ENCODE data around the gene PNPLA1.

PNPLA1 gene

DNA sequence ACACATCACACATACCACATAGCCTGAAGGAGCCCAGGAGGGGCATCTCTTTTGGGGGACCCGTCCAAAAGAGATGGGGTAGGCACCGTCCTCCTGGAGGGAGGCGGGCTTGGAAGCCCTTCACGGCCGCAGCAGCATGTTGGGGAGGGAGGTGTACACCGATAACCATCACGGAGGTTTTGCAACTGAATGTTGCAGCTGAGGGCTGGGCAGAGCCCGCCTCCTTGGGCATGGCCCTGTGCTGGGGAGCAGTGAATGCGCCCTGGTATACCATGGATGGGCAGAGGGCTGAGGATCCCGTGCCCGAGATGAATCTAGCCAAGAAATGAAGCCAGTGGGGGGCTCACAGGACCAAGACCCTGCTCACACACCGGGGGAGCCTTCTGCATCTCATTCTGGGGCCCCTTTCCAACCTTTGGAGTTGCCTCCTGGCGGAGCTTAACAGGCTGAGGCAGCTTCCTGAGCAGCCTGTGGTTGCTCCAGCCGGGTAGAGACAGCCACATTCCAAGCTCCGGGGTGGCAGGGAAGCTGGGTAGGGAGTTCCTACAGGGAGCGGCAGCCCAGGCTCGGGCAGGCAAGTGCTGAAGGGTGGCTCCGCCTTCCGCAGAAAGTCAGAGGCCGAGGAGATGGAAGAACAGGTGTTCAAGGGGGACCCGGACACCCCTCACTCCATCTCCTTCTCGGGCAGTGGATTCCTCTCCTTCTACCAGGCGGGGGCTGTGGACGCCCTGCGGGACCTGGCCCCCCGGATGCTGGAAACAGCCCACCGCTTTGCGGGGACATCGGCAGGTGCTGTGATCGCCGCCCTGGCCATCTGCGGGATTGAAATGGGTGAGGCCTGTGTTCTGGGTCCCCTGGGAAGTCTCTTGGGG is at the start of gene PNPLA1:
TSS of gene PNPLA1 (plus strand) at position 227 of the 872 bp plus-strand sequence. CDS start at position 627, 400 bp downstream.
- no peak for DNase-seq

DNA sequence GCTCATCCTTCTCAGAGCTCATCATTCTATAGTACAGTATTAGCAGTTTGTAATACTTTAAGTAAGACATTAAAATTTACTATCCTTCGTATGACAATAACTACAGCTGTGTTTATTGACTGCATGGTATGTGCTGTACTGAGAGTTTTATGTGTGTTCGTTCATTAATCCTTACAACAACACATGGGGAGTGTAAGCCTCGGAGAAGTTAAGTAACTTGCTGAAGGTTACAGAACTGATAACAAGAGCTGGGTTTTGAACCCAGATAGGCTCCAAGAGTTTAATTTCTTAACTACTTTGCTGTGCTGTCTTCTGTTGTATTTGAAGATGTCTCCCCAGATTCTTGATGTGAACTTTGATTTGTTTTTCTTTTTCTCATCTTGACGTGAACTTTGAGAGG is 49.6 kb upstream of the PNPLA1 start:
- no peak for DNase-seq

DNA sequence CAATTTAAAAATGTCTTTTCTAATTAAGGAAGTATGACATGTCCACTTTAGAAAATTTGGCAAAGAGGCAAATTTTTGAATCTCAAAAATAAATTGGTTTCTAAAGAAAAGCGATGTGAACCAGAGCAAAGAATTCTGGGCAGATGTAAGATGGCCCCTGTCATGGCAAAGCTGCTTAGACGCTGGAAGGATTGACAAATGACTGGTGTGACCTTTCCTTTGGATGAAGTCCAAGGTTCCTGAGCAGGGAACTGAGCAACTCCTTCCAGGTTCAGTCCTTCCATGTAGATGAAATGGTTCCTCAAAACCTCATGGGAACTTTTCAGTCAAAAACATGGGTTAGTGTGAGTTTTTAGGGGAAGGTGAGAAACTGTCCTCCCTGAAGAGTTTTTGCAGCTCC is 48.2 kb upstream of the PNPLA1 start:
- no peak for DNase-seq

DNA sequence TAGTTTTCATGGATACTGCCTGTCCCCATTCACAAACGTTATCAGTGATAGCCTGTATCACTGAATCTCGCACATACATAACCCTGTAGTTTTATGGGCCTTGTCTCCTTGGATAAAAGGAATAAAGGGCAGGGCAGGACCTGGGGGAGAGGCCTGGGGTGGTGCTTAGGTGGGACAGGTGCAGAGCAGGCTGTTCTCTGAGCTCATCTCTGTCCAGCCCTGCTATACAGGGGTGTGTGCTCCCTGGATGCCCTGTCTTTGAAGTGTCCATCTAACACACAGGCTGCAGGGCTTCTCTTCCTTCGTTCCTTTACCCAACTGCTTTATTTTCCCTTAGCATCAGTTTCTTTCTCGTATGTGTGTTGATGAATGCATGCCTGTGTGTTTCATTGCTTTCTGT is 46.9 kb upstream of the PNPLA1 start:
- no peak for DNase-seq

- no peak for DNase-seq
Observed at GRCh38 chr6:36223706-36224105, 46.2 kb upstream of the PNPLA1 start.

GRCh38 chr6:36224918-36225461 is 44.9 kb upstream of the PNPLA1 start:
- no peak for DNase-seq

- DNase-seq, result no peak
Observed at GRCh38 chr6:36226438-36227047, 43.3 kb upstream of the PNPLA1 start.

DNA sequence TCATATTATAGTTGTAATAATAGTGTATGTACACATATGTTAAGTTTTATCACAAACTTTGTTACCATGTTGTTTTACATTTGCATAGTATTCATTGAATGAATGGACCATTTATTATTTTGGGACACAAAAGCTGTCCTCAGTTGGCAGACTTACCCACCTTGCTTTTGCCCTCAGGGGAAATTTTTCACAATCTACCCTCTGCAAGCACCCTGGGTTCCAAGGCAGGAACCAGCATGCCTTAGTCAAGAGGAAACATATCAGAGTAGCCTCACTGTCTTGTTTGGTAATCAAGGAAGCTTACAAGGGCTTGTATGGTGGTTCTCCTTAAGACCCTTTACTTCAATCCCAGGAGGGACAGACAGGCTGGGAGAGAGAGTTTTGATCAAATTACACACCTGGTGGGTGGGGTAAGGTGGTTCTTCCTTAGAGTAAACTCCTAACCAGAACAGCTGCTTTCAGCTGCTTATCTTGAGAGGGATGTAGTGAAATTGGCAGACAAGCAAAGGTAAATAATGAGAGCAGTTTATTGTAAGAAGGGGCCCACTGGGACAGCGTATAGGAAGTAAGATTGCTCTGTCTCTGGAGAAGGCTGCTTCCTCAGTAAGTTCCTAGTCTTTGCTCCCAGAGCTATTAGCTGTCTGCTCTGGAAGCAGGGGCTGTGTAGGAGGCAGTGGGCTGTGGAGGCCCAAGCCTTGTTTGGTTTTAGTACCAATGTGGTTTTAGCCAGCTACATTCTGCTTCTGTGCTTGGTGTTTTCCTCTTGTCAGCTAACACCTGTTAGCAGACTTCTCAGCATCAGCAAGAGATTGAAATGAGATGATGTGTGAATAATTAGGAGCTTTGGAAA is 42.3 kb upstream of the PNPLA1 start:
- DNase-seq, result no peak

- DNase-seq, result no peak
Observed at GRCh38 chr6:36229223-36229622, 40.6 kb upstream of the PNPLA1 start.

- no peak for DNase-seq
Observed at GRCh38 chr6:36230371-36230770, 39.5 kb upstream of the PNPLA1 start.

GRCh38 chr6:36232172-36232571 is 37.7 kb upstream of the PNPLA1 start:
- no peak for DNase-seq

GRCh38 chr6:36235309-36235708 is 34.6 kb upstream of the PNPLA1 start:
- no peak for DNase-seq

- no peak for DNase-seq
Observed at GRCh38 chr6:36235862-36236261, 34.0 kb upstream of the PNPLA1 start.

DNA sequence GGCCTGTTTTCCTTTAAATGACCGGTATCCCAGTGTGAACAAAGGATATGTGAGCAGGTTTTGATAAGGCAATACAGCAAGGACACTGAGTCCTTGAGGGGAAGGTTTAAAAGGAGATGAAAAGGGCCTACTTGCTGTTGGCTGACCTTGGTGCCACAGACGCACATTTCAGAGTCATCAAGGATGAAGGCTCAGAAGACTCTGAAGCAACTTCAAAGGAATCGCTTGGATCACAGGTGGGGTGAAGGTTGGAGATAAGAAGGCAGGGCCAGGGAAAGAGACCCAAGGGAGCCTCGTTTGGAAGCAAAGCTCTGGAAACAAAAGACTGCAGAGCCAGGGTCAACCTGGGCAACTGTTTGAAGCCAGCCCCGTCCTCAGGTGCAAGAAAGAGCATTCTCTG is 30.1 kb upstream of the PNPLA1 start:
- DNase-seq, result no peak

GRCh38 chr6:36241728-36242127 is 28.1 kb upstream of the PNPLA1 start:
- no peak for DNase-seq

DNA sequence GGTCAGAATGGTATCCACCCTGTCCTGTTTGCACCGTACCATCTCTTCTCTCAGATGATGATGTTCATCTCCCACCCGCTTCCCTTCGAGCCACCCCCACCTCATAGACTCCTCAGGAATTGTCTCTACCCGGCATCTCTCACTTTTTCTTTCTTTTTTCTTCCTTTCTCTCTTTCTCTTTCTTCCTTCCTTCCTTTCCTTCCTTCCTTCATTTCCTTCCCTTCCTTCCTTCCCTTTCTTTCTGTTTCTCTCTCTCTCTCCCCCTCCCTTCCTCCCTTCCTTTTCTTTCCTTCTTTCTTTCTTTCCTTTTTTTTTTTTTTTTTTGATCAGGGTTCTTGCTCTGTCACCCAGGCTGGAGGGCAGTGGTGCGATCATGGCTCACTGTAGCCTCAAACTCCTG is 27.7 kb upstream of the PNPLA1 start:
- no peak for DNase-seq

- DNase-seq, result no peak
Observed at GRCh38 chr6:36242626-36243025, 27.2 kb upstream of the PNPLA1 start.

DNA sequence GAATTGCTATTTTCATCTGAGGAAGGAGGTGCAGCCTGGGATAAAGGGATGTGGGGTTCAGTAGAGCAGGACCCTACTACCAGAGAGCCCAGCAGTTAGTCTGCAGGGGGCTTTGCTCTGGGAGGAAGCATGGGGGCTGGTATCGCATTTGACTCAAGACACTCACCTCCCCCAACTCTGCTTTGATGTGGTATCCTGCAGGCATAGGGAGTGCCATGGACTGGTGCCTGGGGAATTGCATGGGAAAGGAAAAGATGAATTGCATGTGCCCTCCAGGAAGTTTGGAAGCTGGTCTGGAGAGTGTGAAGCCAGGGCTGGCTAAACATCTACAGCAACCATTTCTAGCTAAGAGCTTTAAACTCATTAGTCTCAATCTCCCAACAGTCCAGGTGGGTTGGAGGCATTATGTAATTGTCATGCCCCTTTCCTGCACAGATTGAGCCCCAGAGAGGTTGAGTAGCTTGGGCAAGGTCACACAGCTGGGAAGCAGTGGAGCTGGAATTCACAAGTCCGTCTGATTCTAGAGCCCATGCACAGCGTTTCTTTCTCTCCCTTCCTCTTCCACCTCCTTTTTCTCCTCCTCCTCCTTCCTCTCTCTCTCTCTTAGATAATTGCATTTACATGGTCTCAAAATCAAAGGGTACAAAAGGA is 26.2 kb upstream of the PNPLA1 start:
- no peak for DNase-seq

GRCh38 chr6:36244641-36245280 is 25.1 kb upstream of the PNPLA1 start:
- DNase-seq, result no peak

GRCh38 chr6:36245572-36246061 is 24.2 kb upstream of the PNPLA1 start:
- DNase-seq, result no peak

DNA sequence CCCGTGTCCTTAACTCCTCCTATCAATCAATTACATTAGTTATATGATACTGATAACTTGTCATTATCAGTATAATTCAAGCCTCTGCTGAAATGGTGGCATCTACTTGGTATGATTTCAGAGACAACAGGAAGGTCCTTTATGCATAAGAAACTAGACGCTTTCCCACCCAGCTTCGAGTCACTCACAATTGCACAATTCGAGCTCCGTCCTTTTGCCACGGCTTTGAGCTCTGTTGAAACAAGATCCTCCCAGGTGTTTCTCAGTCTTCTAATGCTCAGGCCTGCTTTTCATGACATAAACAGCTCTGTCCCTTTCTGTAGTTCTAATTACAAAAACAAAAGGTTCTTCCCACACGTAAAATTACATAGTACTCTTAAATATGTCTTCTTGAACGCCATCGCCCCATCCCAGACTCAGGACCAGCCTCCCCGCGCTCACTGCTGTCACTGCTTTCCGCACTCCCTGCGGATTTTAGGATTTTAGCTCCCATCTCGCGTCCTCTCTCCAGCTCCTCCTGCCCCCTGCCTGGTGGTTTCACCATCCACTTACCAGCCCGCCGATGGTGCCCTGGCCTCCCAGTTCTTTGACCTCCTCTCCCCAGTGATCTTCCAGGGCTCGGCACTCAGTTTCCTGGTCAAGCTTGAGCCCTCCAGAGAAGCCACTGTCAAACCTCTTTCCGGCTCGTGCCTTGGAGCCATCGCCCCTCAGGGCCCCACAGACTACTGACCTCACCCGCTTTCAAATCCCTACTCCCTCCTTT is 23.2 kb upstream of the PNPLA1 start:
- no peak for DNase-seq
